HepG2 (cell line): ENCODE measurements around the gene HSD17B11. TPM values are rescaled to one million over a fixed set of nuclear protein-coding genes. Genes with fewer than 3 reads are reported as not detected.
A peak's percentile ranks its signal among the peaks of the same experiment; 100 is the strongest.
"Not testable (repeated sequence)": the region's sequence is repeated elsewhere in the genome, so short reads cannot be mapped to it uniquely, and the experiment has no call there.

ENCODE experiments used
- ATAC-seq: fragments of 200-7000 bp; cut with Tn5 transposase; 3 replicates; pipeline ENCODE4 v1.9.1; 2020; ENCODE audit warnings: mild to moderate bottlenecking, moderate library complexity
- BruUV-seq: library from RNA; stranded (reverse); fragments of 400-500 nt; replicated peaks from 2 replicates; lab custom pipeline; 2021; lab: Mats Ljungman, UMichigan
- CTCF ChIA-PET: fragments of 300-600 bp; formaldehyde crosslinking; extraction: SDS; loops from one replicate; lab custom pipeline; 2021; ENCODE audit warnings: low total read pairs, inconsistent platforms, low intra/inter-chr PET ratio; lab: Yijun Ruan, JAX
- POLR2A ChIA-PET: fragments of 350-600 bp; sonication (Branson Sonifier 250); formaldehyde crosslinking; loops from one replicate; lab custom pipeline; 2020; ENCODE audit warnings: antibody characterized with exemption, inconsistent platforms; lab: Yijun Ruan, JAX
- DNase-seq: peaks from one replicate; pipeline ENCODE4 v3.0.0-alpha.2; 2015; ENCODE audit warnings: low spot score
- FAIRE-seq: peaks from 3 replicates; lab custom pipeline; 2011; peaks lifted over from hg19 to GRCh38; lab: Jason Lieb, UNC
- H2AFZ ChIP-seq: one replicate; pipeline ENCODE4 v1.6.1; 2011; ENCODE audit warnings: low read length, inconsistent platforms
- H3K27ac ChIP-seq: fragments of 300-600 bp; 3 replicates; pipeline ENCODE4 v1.8.0; 2011; ENCODE audit warnings: mixed run types, mild to moderate bottlenecking, mixed read lengths, low read length, inconsistent platforms; ENCODE audit not compliant: insufficient read depth; ENCODE audit errors: extremely low read length
- H3K27me3 ChIP-seq, 2 experiments: fragments of 200-600 bp in 1 of 2; 2 replicates in 1 of 2; 3 replicates in 1 of 2; pipeline versions ENCODE4 v1.6.0 to v1.8.0; 2011; ENCODE audit warnings: low read length in 2 of 2, mild to moderate bottlenecking in 2 of 2, moderate library complexity in 2 of 2, inconsistent platforms in 1 of 2; ENCODE audit not compliant: insufficient read depth in 2 of 2, control insufficient read depth in 1 of 2
- H3K36me3 ChIP-seq, 2 experiments: fragments of 200-600 bp in 1 of 2; replicated peaks in 1 of 2; 2 replicates in 1 of 2; 3 replicates in 1 of 2; pipeline versions ENCODE4 v1.5.1 to v1.8.0; 2011; ENCODE audit warnings: low read length in 2 of 2, inconsistent platforms in 1 of 2; ENCODE audit not compliant: insufficient read depth in 2 of 2, control insufficient read depth in 1 of 2
- H3K4me1 ChIP-seq: 2 replicates; pipeline ENCODE4 v1.5.1; 2012; ENCODE audit warnings: low read length, inconsistent platforms; ENCODE audit not compliant: insufficient read depth
- H3K4me2 ChIP-seq: 2 replicates; pipeline ENCODE4 v1.6.0; 2011; ENCODE audit warnings: low read depth, low read length, inconsistent platforms
- H3K4me3 ChIP-seq, 3 experiments: fragments of 200-600 bp in 1 of 3; sonication (generic), shearing (Covaris generic) in 1 of 3; replicated peaks in 1 of 3; 2 replicates each; pipeline ENCODE4 v1.5.1; 2011 to 2016; ENCODE audit warnings: low read length in 3 of 3, inconsistent platforms in 2 of 3, low read depth in 2 of 3, mild to moderate bottlenecking in 2 of 3, control low read depth in 1 of 3, mixed read lengths in 1 of 3; ENCODE audit not compliant: insufficient read depth in 1 of 3
- H3K79me2 ChIP-seq: one replicate; pipeline ENCODE4 v1.6.1; 2011; ENCODE audit warnings: low read length, inconsistent platforms; ENCODE audit not compliant: insufficient read depth
- H3K9ac ChIP-seq: 2 replicates; pipeline ENCODE4 v1.6.0; 2011; ENCODE audit warnings: mild to moderate bottlenecking, low read depth, low read length, inconsistent platforms; ENCODE audit not compliant: insufficient read depth
- H3K9me3 ChIP-seq: 2 replicates; pipeline ENCODE4 v1.5.1; 2012; ENCODE audit warnings: mild to moderate bottlenecking, low read length
- H4K20me1 ChIP-seq: 2 replicates; pipeline ENCODE4 v1.6.0; 2011; ENCODE audit warnings: inconsistent platforms, mild to moderate bottlenecking, low read length, moderate library complexity; ENCODE audit not compliant: insufficient read depth
- ARID5B ChIP-seq: IDR thresholded peaks from 2 replicates; pipeline ENCODE4 v1.4.0; 2020; ENCODE audit warnings: mild to moderate bottlenecking, missing genetic modification reagents
- FOXK1 ChIP-seq: sonication (generic); formaldehyde crosslinking; IDR thresholded peaks from 2 replicates; pipeline ENCODE4 v1.4.0; 2020; ENCODE audit warnings: low read depth, missing genetic modification reagents, borderline replicate concordance
- HDAC1 ChIP-seq: sonication (generic); formaldehyde crosslinking; IDR thresholded peaks from 2 replicates; pipeline ENCODE4 v1.5.1; 2020; ENCODE audit warnings: mild to moderate bottlenecking, missing genetic modification reagents
- HNF4A ChIP-seq: sonication (generic); formaldehyde crosslinking; IDR thresholded peaks from 2 replicates; pipeline ENCODE4 v1.4.0; 2020; ENCODE audit warnings: missing genetic modification reagents
- HNF4G ChIP-seq, 2 experiments: sonication (generic) in 1 of 2; formaldehyde crosslinking in 1 of 2; IDR thresholded peaks; 2 replicates each; pipeline versions ENCODE4 v1.4.0 to v1.6.1; 2011 to 2020; ENCODE audit warnings: borderline replicate concordance in 2 of 2, low read depth in 2 of 2, mild to moderate bottlenecking in 2 of 2, low read length in 1 of 2, missing genetic modification reagents in 1 of 2, moderate library complexity in 1 of 2
- SNAPC2 ChIP-seq: sonication (generic); formaldehyde crosslinking; IDR thresholded peaks from 2 replicates; pipeline ENCODE4 v1.8.1; 2022; ENCODE audit warnings: mild to moderate bottlenecking, missing genetic modification reagents
- TBP ChIP-seq: sonication (generic); formaldehyde crosslinking; IDR thresholded peaks from 2 replicates; pipeline ENCODE4 v1.5.0; 2020; ENCODE audit warnings: missing genetic modification reagents
- TFE3 ChIP-seq: IDR thresholded peaks from 2 replicates; pipeline ENCODE4 v1.6.1; 2016
- XRCC5 ChIP-seq: fragments of 200-400 bp; formaldehyde crosslinking; optimal IDR thresholded peaks from 2 replicates; pipeline ENCODE3; 2017; ENCODE audit warnings: mild to moderate bottlenecking, low read length
- ZBTB39 ChIP-seq: sonication (generic); formaldehyde crosslinking; IDR thresholded peaks from 2 replicates; pipeline ENCODE4 v1.5.0; 2020; ENCODE audit warnings: missing genetic modification reagents
- ZNF570 ChIP-seq: sonication (generic); formaldehyde crosslinking; IDR thresholded peaks from 2 replicates; pipeline ENCODE4 v1.4.0; 2020; ENCODE audit warnings: mild to moderate bottlenecking, missing genetic modification reagents, borderline replicate concordance
- ZNF639 ChIP-seq: conservative IDR thresholded peaks from 2 replicates; pipeline ENCODE4 v1.6.1; 2018; ENCODE audit warnings: missing genetic modification reagents
- ZNF768 ChIP-seq: sonication (generic); formaldehyde crosslinking; IDR thresholded peaks from 2 replicates; pipeline ENCODE4 v1.4.0; 2020; ENCODE audit warnings: missing genetic modification reagents
- WGBS: methylation state at CpG from one replicate; pipeline ENCODE4 v1.1.6; 2017; ENCODE audit warnings: low lambda C conversion rate; 5-methylcytosine and 5-hydroxymethylcytosine counted together
- in situ Hi-C: cut with HindIII; loops from 2 replicates; pipeline ENCODE4 v1.10.0; 2017; ENCODE audit warnings: low pct_unique_long_range_greater_than_20kb; ENCODE audit not compliant: extremely low pct_ligation_motif_present
- intact Hi-C: fragments of 100-400 bp; cut with micrococcal nuclease; formaldehyde crosslinking; loops from one replicate; pipeline ENCODE4 v1.10.0; 2022; ENCODE audit not compliant: unreplicated experiment
- polyA plus RNA-seq, 8 experiments: library from polyadenylated mRNA; depleted of rRNA in 3 of 8; stranded (reverse) in 7 of 8; unstranded in 1 of 8; fragments of >200 nt; fragmentation: Illumina TruSeq in 4 of 8; extraction: Trizol in 4 of 8; gene quantifications; 2 replicates each; pipeline versions ENCODE4 v1.2.1 to v1.2.3, GENCODE V29; 2011 to 2016; ENCODE audit warnings: low read depth in 4 of 8, missing spikeins in 1 of 8, mixed read lengths in 1 of 8; ENCODE audit not compliant: insufficient read depth in 1 of 8
- total RNA-seq, 5 experiments: library from RNA; depleted of rRNA; stranded (reverse); fragments of >200 nt; fragmentation: Illumina TruSeq; extraction: Trizol; gene quantifications; 2 replicates each; pipeline ENCODE4 v1.2.3, GENCODE V29; 2016; ENCODE audit warnings: low read depth in 1 of 5

The HSD17B11 gene
- total and polyA plus RNA-seq, 2 of the 13 experiments (the other 11 are each of a cell fraction or from before 2014, with no cell fraction given) = 121 to 158 TPM

- no peak for TF ChIP-seq TBP
- no peak for TF ChIP-seq ZNF639 (CRISPR knock-in tag)
- no peak for TF ChIP-seq ZNF570 (CRISPR knock-in tag)
- peak; percentile 83 for TF ChIP-seq HDAC1 (CRISPR knock-in tag)
- TF ChIP-seq XRCC5 = no peak
- no peak for TF ChIP-seq ZNF768 (CRISPR knock-in tag)
- peak; percentile 44; the same call in 1 of the 2 replicates for TF ChIP-seq FOXK1 (CRISPR knock-in tag)
- peak; percentile 30; the same call in 1 of the 2 replicates for TF ChIP-seq SNAPC2 (CRISPR knock-in tag)
Observed at GRCh38 chr4:87419578-87420249, 28.7 kb upstream of the HSD17B11 start (continued).

GRCh38 chr4:87418410-87418809 lies 27.4 kb upstream of the HSD17B11 start:
- FAIRE-seq; H3K27ac ChIP-seq; H4K20me1 ChIP-seq; in situ Hi-C loops; H2AFZ ChIP-seq; H3K9ac ChIP-seq; H3K36me3 ChIP-seq; H3K9me3 ChIP-seq; H3K4me3 ChIP-seq; ATAC-seq; intact Hi-C loops; H3K27me3 ChIP-seq; DNase-seq; CTCF ChIA-PET; BruUV-seq; TF ChIP-seq HNF4G (CRISPR knock-in tag; IDR thresholded peaks at IDR 0.05; ENCODE audit: borderline replicate concordance, low read depth): not testable (repeated sequence)
- peak overlapping the region; percentile 21; the same call in 1 of the 2 replicates for H3K4me2 ChIP-seq
- 21% methylated on average over 4 of the region's 4 CpGs for WGBS
- POLR2A ChIA-PET = interaction anchor here (9.6 kb wide), 1 partner anchor 29 kb away, joined by 172 read pairs; the partner anchor contains the start of gene HSD17B11
- H3K4me1 ChIP-seq = peaks cover 62% of the 10 kb centered on the region
- H3K79me2 ChIP-seq = peaks cover 11% of the 10 kb centered on the region
- 0 out of 2 replicates have a peak, but pooled peaks have one; percentile 15 for TF ChIP-seq TFE3 (CRISPR knock-in tag)
- TF ChIP-seq HNF4G (IDR thresholded peaks at IDR 0.05; ENCODE audit: borderline replicate concordance, low read depth, low read length) = 0 out of 2 replicates have a peak, but pooled peaks have one; percentile 28
- peak; percentile 61 for TF ChIP-seq HNF4A (CRISPR knock-in tag)
- 0 out of 2 replicates have a peak, but pooled peaks have one; percentile 59 for TF ChIP-seq ZBTB39 (CRISPR knock-in tag)
- peak; percentile 17; the same call in 1 of the 2 replicates for TF ChIP-seq ARID5B
